Gastrocnemius medialis (tissue), 4 donors: ENCODE results near the gene SYT6.

Experiments
- CTCF ChIP-seq, 5 experiments: fragments of 450-650 bp in 3 of 5; fragments of 200-600 bp in 2 of 5; sonication (generic) in 2 of 5; IDR thresholded peaks in 4 of 5; conservative IDR thresholded peaks in 1 of 5; 1 replicate in 4 of 5; 2 replicates in 1 of 5; pipeline ENCODE4 v1.5.1; 2016 to 2019; ENCODE audit warnings: antibody characterized with exemption in 5 of 5, mild to moderate bottlenecking in 3 of 5, moderate library complexity in 3 of 5
- POLR2A ChIP-seq, 2 donors: fragments of 450-650 bp; IDR thresholded peaks; one replicate each; pipeline ENCODE4 v1.6.1; 2017; ENCODE audit warnings: antibody characterized with exemption in 2 of 2, mild to moderate bottlenecking in 2 of 2, moderate library complexity in 2 of 2

DNA sequence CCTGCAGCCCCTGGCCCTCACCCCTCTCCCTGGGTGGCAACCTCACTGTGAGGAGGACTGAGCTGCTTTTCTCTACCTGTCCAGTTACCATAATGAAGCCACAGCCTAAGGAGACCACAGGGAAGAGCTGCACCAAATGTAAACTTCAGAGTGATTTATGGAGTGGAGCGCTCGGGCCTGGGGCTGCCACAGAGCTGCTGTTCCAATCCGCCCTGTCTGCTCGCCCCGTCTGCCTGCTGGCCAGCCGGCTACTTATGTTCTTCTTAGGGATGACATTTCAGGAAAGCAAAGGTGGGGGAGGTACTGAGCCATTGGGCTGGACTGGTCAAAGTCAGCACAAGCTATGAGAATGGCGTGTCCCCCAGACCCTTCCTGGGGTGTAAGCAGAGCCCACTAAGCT lies 17.9 kb downstream of the SYT6 start:
- TF ChIP-seq POLR2A (IDR thresholded peaks at IDR 0.05), result no peak
- TF ChIP-seq CTCF (IDR thresholded peaks at IDR 0.05 in 4 of 5, conservative IDR thresholded peaks at IDR 0.05 in 1 of 5), result no peak
